Rectal smooth muscle tissue (tissue), 1 donor: ENCODE results near the gene IL7R.
"Not testable (repeated sequence)": the region's sequence is repeated elsewhere in the genome, so short reads cannot be mapped to it uniquely, and the experiment has no call there.

Experiments used
- H3K27ac ChIP-seq: one replicate; pipeline ENCODE4 v1.7.0; 2013; ENCODE audit warnings: low read depth, low read length, inconsistent platforms
- H3K27me3 ChIP-seq: one replicate; pipeline ENCODE4 v1.7.0; 2013; ENCODE audit warnings: low read length; ENCODE audit not compliant: control insufficient read depth, insufficient read depth
- H3K36me3 ChIP-seq: one replicate; pipeline ENCODE4 v1.7.0; 2013; ENCODE audit warnings: low read length; ENCODE audit not compliant: control insufficient read depth, insufficient read depth
- H3K4me1 ChIP-seq: one replicate; pipeline ENCODE4 v1.7.0; 2013; ENCODE audit warnings: low read length; ENCODE audit not compliant: control insufficient read depth, insufficient read depth
- H3K4me3 ChIP-seq: one replicate; pipeline ENCODE4 v1.7.0; 2013; ENCODE audit warnings: low read length
- H3K9ac ChIP-seq: one replicate; pipeline ENCODE4 v1.7.0; 2013; ENCODE audit warnings: low read length

Gene IL7R

GRCh38 chr5:35826056-35826455, 30.6 kb upstream of the IL7R start:
- H3K27ac ChIP-seq = no peak overlapping the region

GRCh38 chr5:35826554-35826953, 30.1 kb upstream of the IL7R start:
- Histone ChIP-seq H3K4me3 (no peak overlapping the region), H3K27ac (no peak overlapping the region), H3K36me3 (no peaks in the 10 kb centered on the region), H3K27me3 (no peaks in the 10 kb centered on the region), H3K4me1 (no peaks in the 10 kb centered on the region), H3K9ac (no peak overlapping the region)

More at GRCh38 chr5:35826056-35826455, 30.6 kb upstream of the IL7R start:
- Histone ChIP-seq H3K36me3 (no peaks in the 10 kb centered on the region), H3K4me3 (no peak overlapping the region), H3K9ac (no peak overlapping the region), H3K27me3 (no peaks in the 10 kb centered on the region), H3K4me1 (no peaks in the 10 kb centered on the region)

- Histone ChIP-seq H3K9ac (no peak overlapping the region), H3K4me3 (no peak overlapping the region), H3K27me3 (no peaks in the 10 kb centered on the region), H3K27ac (no peak overlapping the region), H3K4me1 (no peaks in the 10 kb centered on the region), H3K36me3 (no peaks in the 10 kb centered on the region)
Measured at GRCh38 chr5:35828082-35828598, 28.6 kb upstream of the IL7R start.

GRCh38 chr5:35830587-35830986, 26.1 kb upstream of the IL7R start:
- H3K4me3 ChIP-seq = no peak overlapping the region
- H3K4me1 ChIP-seq = no peaks in the 10 kb centered on the region
- H3K27ac ChIP-seq = no peak overlapping the region
- no peak overlapping the region for H3K9ac ChIP-seq
- no peaks in the 10 kb centered on the region for H3K36me3 ChIP-seq
- no peaks in the 10 kb centered on the region for H3K27me3 ChIP-seq

GRCh38 chr5:35832762-35833161, 23.9 kb upstream of the IL7R start:
- no peaks in the 10 kb centered on the region for H3K27me3 ChIP-seq
- no peaks in the 10 kb centered on the region for H3K4me1 ChIP-seq
- H3K4me3 ChIP-seq = no peak overlapping the region
- no peak overlapping the region for H3K27ac ChIP-seq
- H3K9ac ChIP-seq = no peak overlapping the region
- H3K36me3 ChIP-seq = no peaks in the 10 kb centered on the region

GRCh38 chr5:35833224-35833623, 23.5 kb upstream of the IL7R start:
- Histone ChIP-seq H3K9ac (no peak overlapping the region), H3K36me3 (no peaks in the 10 kb centered on the region), H3K27me3 (no peaks in the 10 kb centered on the region), H3K4me1 (no peaks in the 10 kb centered on the region), H3K27ac (no peak overlapping the region), H3K4me3 (no peak overlapping the region)

GRCh38 chr5:35835796-35836742, 20.6 kb upstream of the IL7R start:
- H3K9ac ChIP-seq = no peak overlapping the region
- no peaks in the 10 kb centered on the region for H3K27me3 ChIP-seq
- no peaks in the 10 kb centered on the region for H3K4me1 ChIP-seq
- H3K36me3 ChIP-seq = no peaks in the 10 kb centered on the region
- H3K4me3 ChIP-seq = no peak overlapping the region
- no peak overlapping the region for H3K27ac ChIP-seq

- Histone ChIP-seq H3K27me3 (no peaks in the 10 kb centered on the region), H3K4me3 (no peak overlapping the region), H3K27ac (no peak overlapping the region), H3K4me1 (no peaks in the 10 kb centered on the region), H3K36me3 (no peaks in the 10 kb centered on the region), H3K9ac (no peak overlapping the region)
Measured at GRCh38 chr5:35838370-35839042, 18.2 kb upstream of the IL7R start.

- Histone ChIP-seq H3K36me3 (no peaks in the 10 kb centered on the region), H3K27me3 (no peaks in the 10 kb centered on the region), H3K4me3 (no peak overlapping the region), H3K4me1 (no peaks in the 10 kb centered on the region), H3K9ac (no peak overlapping the region), H3K27ac (no peak overlapping the region)
Measured at GRCh38 chr5:35842856-35843255, 13.8 kb upstream of the IL7R start.

GRCh38 chr5:35845508-35845907, 11.2 kb upstream of the IL7R start:
- not testable (repeated sequence) for H3K27ac ChIP-seq

GRCh38 chr5:35847491-35847890, 9.2 kb upstream of the IL7R start:
- Histone ChIP-seq H3K27ac (no peak overlapping the region), H3K9ac (no peak overlapping the region), H3K36me3 (no peaks in the 10 kb centered on the region), H3K4me3 (no peak overlapping the region), H3K27me3 (no peaks in the 10 kb centered on the region), H3K4me1 (no peaks in the 10 kb centered on the region)

More at GRCh38 chr5:35845508-35845907, 11.2 kb upstream of the IL7R start:
- not testable (repeated sequence) for H3K4me1 ChIP-seq, H3K4me3 ChIP-seq, H3K9ac ChIP-seq, H3K27me3 ChIP-seq, H3K36me3 ChIP-seq

GRCh38 chr5:35847961-35848360, 8.7 kb upstream of the IL7R start:
- Histone ChIP-seq H3K9ac (no peak overlapping the region), H3K27ac (no peak overlapping the region), H3K27me3 (no peaks in the 10 kb centered on the region), H3K36me3 (no peaks in the 10 kb centered on the region), H3K4me1 (no peaks in the 10 kb centered on the region), H3K4me3 (no peak overlapping the region)
